Fibroblast of mammary gland (primary cell): ENCODE results near the gene AUNIP.

Source experiments
- DNase-seq: peaks from one replicate; pipeline ENCODE4 v3.0.0-alpha.2; 2010; ENCODE audit warnings: low read depth
- H3K4me3 ChIP-seq: 2 replicates; pipeline ENCODE4 v1.5.1; 2011; ENCODE audit warnings: low read depth, mild to moderate bottlenecking, low read length, moderate library complexity; ENCODE audit not compliant: control insufficient read depth
- TF ChIP-seq, protein P1 (sequence below): conservative IDR thresholded peaks from 2 replicates; pipeline ENCODE4 v1.5.1; 2011; ENCODE audit warnings: low read depth, low read length, inconsistent platforms; ENCODE audit not compliant: control insufficient read depth, insufficient read depth

Gene AUNIP

DNA sequence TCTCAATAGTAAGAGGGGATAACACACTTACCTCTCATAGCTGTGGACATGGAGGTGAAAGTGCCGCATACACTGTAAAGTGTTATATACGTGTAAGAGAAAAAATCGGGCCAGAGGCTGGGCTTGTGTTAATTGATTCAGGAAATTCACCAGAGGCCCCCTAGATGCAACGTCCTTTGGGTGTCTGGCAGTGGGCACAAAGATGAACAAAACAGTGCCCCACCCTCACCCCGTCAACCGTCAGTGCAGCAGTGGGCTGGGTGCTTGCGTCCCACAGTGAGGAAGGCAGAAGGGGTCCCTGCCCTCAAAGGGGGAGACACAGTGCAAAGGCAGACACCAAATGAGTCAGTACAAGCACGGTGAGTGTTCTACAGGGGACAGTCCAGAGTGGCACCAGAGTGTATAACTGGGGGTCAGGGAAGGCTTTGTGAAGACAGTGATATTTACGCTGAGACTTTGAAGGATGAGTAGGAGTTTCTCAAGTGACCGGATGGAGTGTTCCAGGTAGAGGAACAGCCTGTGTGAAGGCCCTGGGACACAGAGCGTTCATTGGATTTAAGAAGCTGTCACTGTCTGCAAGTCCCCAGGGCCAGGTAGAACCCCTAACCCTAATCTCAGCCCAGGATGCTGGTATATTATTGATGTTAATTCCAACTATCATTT, 46.1 kb downstream of the AUNIP start:
- TF ChIP-seq, protein P1, sequence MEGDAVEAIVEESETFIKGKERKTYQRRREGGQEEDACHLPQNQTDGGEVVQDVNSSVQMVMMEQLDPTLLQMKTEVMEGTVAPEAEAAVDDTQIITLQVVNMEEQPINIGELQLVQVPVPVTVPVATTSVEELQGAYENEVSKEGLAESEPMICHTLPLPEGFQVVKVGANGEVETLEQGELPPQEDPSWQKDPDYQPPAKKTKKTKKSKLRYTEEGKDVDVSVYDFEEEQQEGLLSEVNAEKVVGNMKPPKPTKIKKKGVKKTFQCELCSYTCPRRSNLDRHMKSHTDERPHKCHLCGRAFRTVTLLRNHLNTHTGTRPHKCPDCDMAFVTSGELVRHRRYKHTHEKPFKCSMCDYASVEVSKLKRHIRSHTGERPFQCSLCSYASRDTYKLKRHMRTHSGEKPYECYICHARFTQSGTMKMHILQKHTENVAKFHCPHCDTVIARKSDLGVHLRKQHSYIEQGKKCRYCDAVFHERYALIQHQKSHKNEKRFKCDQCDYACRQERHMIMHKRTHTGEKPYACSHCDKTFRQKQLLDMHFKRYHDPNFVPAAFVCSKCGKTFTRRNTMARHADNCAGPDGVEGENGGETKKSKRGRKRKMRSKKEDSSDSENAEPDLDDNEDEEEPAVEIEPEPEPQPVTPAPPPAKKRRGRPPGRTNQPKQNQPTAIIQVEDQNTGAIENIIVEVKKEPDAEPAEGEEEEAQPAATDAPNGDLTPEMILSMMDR = no peak
- no peak overlapping the region for H3K4me3 ChIP-seq
- no peak for DNase-seq

DNA sequence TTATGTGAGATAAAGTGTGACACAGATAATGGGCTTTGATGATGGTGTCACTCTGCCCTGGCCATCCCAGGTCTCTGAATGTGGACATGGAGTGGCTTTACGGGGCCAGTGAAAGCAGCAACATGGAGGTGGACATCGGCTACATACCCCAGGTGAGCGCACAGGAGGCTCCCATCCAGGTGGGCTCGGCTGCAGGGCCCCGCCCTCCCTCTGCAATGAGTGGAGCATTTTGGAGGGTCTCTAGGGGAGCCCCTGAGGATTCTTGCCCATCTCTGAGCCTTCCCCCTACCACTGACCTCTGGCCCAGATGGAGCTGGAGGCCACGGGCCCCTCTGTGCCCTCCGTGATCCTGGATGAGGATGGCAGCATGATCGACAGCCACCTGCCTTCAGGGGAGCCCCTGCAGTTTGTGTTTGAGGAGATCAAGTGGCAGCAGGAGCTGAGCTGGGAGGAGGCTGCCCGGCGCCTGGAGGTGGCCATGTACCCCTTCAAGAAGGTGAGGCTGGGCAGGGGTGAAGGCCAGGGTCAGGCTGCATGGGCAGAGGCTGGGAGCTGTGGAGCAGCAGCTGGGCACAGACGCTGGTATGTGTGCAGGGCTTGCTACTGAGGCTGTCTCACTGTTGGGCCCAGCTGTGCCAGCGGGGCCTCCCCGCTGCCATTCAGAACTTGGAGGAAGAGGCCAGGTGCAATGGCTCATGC, 47.7 kb downstream of the AUNIP start:
- no peak for DNase-seq
- TF ChIP-seq, protein P1 = no peak
- H3K4me3 ChIP-seq = no peak overlapping the region

DNA sequence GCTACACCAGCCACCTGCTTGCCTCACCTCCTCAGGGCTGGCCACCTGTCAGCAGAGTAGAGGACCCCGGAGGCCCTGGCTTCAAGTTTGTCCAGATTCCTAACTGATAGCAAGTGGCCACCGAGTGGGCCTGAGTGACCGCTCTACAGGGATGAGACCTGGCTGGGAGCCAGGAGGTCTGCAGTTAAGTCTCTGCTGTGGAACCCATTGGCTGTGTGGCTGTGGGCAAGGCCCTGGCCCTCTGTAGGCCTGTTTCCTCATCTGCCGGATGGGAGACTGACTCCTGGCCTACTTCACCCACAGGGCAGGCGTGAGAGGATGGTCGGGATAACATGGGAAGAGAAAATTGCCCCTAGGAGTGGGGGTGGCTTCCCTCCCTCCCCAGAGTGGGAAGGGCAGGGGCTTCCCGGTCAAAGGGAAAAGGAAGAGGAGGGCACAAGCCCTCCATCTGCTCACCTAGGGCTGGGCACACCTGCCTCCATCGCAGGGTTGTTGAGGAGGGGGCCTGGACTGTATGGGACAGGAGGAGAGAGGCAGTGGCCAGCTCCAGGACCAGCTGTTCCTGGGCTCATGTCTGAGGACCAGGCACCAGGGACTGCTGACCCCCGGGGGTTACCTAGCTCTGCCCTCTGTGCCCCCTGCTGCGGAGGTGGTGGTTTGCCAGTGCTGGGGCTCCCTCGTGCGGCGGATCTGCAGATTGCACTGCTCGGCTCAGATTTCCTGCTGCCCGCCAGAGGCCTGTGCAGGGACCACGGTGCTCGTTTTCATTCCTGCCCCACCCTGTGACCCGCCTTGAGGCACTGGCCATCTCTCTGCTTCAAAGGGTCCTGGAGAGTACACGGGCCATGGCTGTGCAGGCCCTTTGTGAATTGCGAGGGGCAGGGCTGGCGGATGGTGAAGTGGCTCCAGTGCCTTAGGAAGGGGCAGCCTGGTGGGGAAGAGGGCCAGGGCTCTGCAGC, 48.6 kb downstream of the AUNIP start:
- DNase-seq = peak; percentile 48
- TF ChIP-seq, protein P1 = peak; percentile 79
- H3K4me3 ChIP-seq = no peak overlapping the region

DNA sequence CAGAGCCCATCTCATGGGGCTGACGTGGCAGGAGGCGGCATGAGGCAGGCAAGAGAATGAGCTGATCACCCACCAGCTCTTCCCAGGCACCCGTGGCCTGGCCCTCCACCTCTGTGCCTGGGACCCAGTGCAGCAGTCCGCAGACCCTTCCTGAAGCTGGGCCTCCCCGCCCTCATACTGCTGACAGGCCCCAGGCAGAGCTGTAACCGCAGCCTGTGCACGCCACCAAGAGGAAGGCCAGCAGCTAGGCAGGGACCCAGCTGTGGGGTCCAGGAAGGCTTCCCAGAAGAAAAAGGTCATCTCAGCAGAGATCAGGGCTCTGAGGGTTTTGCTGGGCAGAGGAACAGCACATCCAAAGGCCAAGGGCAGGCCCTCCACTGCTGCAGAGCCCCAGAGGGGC, 49.3 kb downstream of the AUNIP start:
- no peak for DNase-seq
- H3K4me3 ChIP-seq = no peak overlapping the region
- TF ChIP-seq, protein P1 = no peak

DNA sequence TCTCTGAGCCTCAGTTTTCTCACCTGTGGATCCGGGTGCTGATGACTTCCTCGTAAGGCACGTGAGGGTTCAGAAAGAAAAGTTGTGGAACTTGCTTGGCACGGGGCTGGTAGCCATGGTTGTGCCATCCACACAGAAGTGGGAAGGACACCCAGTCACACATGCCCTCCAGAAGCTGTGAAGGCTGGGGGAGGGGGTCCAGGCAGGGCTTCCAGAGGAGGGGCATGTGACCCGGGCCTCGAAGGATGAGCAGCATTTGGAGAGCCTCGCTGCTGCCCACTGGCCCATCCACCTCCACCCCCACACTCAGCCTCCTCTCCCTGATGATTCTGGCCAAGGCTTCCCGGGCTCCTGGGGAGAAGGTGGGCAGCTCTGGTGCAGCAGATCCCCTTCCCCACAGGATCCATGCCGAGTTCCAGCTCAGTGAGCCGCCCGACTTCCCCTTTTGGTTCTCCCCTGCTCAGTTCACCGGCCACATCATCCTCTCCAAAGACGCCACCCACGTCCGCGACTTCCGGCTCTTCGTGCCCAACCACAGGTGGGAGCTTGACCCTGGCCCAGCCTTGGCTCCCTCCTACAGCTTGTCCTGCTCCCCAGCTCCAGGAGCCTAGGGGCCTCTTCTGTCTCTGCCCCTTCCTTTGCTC, 49.9 kb downstream of the AUNIP start:
- TF ChIP-seq, protein P1 = no peak
- no peak for DNase-seq
- H3K4me3 ChIP-seq = no peak overlapping the region
